Osteocyte (in vitro differentiated cells): Measurements from ENCODE around the gene PRR29. TPM values are rescaled to one million over a fixed set of nuclear protein-coding genes. Genes with fewer than 3 reads are reported as not detected.
"Not testable (repeated sequence)": the region's sequence is repeated elsewhere in the genome, so short reads cannot be mapped to it uniquely, and the experiment has no call there.

Experiments used
- DNase-seq: peaks from one replicate; pipeline ENCODE4 v3.0.0; 2021; ENCODE audit warnings: mixed read lengths; ENCODE audit not compliant: unreplicated experiment; ENCODE audit errors: extremely low spot score
- H3K27ac Mint-ChIP-seq: one replicate; pipeline ENCODE4 v1.8.0; 2021; ENCODE audit warnings: mild to moderate bottlenecking, mixed read lengths; ENCODE audit not compliant: unreplicated experiment
- H3K27me3 Mint-ChIP-seq: one replicate; pipeline ENCODE4 v1.8.0; 2021; ENCODE audit warnings: mixed read lengths; ENCODE audit not compliant: unreplicated experiment
- H3K36me3 Mint-ChIP-seq: one replicate; pipeline ENCODE4 v1.8.0; 2021; ENCODE audit warnings: mixed read lengths; ENCODE audit not compliant: unreplicated experiment
- H3K4me1 Mint-ChIP-seq: one replicate; pipeline ENCODE4 v1.8.0; 2021; ENCODE audit warnings: mixed read lengths; ENCODE audit not compliant: unreplicated experiment
- H3K4me3 Mint-ChIP-seq: one replicate; pipeline ENCODE4 v1.8.0; 2021; ENCODE audit warnings: mild to moderate bottlenecking, moderate library complexity, mixed read lengths; ENCODE audit not compliant: unreplicated experiment
- H3K9me3 Mint-ChIP-seq: one replicate; pipeline ENCODE4 v1.8.0; 2021; ENCODE audit warnings: mixed read lengths; ENCODE audit not compliant: unreplicated experiment
- total RNA-seq: library from RNA; stranded (reverse); gene quantifications from 2 replicates; pipeline ENCODE4 v1.2.1, GENCODE V29; 2021
- TF ChIP-seq, protein P1 (sequence below): fragments of 200-600 bp; sonication (generic); IDR thresholded peaks from 2 replicates; pipeline ENCODE4 v1.5.0; 2021; ENCODE audit warnings: antibody characterized with exemption, mild to moderate bottlenecking, moderate library complexity

Gene PRR29
- total RNA-seq, 1 donor from 2014 or later: not detected

DNA sequence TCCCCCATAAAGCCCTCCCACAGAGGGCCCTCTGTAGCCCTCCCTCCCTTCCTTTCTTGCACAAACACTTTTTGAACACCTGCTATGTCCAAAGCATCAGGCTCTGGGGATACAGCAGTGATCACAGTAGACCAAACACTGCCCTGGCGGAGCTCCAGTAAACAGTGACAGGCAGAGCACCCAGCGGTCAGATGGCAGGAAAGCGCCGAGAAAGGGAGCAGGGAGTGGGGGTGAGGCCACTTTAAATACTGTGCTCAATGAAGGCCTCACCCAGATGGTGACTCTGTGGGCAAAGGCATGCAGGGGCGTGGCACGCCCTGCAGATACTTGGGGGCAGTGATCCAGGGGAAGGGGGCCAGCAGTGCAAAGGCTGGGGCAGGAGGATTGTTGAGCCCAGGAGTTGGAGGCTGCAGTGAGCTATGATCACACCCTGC lies 7.6 kb downstream of the PRR29 start:
- H3K27ac Mint-ChIP-seq: no peak overlapping the region
- H3K4me1 Mint-ChIP-seq: peaks cover 10% of the 10 kb centered on the region
- H3K27me3 Mint-ChIP-seq: peaks cover 9% of the 10 kb centered on the region
- no peak overlapping the region for H3K4me3 Mint-ChIP-seq
- TF ChIP-seq, protein P1, sequence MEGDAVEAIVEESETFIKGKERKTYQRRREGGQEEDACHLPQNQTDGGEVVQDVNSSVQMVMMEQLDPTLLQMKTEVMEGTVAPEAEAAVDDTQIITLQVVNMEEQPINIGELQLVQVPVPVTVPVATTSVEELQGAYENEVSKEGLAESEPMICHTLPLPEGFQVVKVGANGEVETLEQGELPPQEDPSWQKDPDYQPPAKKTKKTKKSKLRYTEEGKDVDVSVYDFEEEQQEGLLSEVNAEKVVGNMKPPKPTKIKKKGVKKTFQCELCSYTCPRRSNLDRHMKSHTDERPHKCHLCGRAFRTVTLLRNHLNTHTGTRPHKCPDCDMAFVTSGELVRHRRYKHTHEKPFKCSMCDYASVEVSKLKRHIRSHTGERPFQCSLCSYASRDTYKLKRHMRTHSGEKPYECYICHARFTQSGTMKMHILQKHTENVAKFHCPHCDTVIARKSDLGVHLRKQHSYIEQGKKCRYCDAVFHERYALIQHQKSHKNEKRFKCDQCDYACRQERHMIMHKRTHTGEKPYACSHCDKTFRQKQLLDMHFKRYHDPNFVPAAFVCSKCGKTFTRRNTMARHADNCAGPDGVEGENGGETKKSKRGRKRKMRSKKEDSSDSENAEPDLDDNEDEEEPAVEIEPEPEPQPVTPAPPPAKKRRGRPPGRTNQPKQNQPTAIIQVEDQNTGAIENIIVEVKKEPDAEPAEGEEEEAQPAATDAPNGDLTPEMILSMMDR: no peak
- DNase-seq: no peak
- no peaks in the 10 kb centered on the region for H3K9me3 Mint-ChIP-seq
- H3K36me3 Mint-ChIP-seq: no peaks in the 10 kb centered on the region

DNA sequence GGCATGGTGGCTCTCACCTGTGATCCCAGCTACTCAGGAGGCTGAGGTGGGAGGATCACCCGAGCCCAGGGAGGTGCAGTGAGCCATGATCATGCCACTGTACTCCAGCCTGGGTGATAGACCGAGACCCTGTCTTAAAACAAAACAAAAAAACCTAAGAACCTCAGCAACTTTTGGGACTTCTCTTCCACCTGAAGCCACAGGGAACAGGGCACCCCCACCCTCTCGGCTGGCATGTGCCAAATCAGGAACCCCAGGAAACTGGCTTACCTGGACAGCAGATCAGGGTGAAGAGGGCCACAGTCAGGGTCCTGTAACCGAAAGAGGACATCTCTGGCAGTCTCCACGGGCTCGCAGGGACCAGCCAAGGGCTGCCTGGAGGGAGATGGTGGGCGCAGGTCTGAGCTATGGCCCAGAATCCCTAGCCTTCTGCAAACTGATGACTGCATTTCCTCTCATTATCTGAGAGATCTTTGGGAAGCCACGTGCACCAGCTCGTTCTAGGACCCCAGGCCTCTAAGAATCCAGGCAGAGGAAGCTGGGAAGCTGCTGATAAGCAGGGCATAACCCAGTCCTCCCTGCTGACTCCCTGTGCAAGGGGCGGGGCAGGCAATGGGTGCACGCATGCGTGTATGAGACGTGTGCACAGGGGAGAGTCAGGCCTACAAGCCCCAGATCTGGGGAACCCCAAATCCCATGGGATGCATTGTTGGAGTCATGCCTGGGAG lies 8.4 kb downstream of the PRR29 start:
- TF ChIP-seq, protein P1: no peak
- no peak for DNase-seq
- Mint-ChIP-seq H3K27me3 (peaks cover 17% of the 10 kb centered on the region), H3K36me3 (no peaks in the 10 kb centered on the region), H3K9me3 (no peaks in the 10 kb centered on the region), H3K27ac (no peak overlapping the region), H3K4me1 (peaks cover 10% of the 10 kb centered on the region), H3K4me3 (no peak overlapping the region)

DNA sequence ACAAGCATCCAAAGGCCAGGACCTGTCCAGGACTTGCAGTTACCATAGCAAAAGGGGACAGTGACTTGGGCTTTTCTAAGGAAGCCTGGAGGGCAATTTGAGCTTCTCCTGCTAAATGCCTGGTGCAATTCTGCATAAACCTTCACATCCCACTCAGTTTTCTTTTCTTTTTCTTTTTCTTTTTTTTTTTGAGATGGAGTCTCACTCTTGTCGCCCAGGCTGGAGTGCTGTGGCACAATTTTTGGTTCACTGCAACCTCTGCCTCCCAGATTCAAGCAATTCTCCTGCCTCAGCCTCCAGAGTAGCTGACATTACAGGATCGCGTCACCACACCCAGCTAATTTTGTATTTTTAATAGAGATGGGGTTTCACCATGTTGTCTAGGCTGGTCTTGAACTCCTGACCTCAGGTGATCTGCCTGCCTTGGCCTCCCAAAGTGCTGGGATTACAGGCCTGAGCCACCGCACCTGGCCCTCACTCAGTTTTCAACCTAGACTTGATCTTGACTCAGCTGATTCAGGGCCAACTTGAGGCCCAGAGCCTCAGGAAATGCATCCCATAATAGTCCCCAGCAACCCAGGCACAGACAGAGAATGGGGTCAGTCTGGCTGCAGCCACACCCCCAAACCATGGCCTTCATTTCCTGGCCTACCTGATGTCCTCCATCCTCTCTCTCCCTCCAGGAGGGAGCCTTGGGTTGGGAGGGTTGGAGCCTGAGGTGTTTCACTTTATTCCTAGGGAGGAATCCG lies 9.1 kb downstream of the PRR29 start:
- not testable (repeated sequence) for H3K4me1 Mint-ChIP-seq, H3K36me3 Mint-ChIP-seq, H3K9me3 Mint-ChIP-seq, H3K4me3 Mint-ChIP-seq, DNase-seq, H3K27ac Mint-ChIP-seq
- peaks cover 21% of the 10 kb centered on the region for H3K27me3 Mint-ChIP-seq

DNA sequence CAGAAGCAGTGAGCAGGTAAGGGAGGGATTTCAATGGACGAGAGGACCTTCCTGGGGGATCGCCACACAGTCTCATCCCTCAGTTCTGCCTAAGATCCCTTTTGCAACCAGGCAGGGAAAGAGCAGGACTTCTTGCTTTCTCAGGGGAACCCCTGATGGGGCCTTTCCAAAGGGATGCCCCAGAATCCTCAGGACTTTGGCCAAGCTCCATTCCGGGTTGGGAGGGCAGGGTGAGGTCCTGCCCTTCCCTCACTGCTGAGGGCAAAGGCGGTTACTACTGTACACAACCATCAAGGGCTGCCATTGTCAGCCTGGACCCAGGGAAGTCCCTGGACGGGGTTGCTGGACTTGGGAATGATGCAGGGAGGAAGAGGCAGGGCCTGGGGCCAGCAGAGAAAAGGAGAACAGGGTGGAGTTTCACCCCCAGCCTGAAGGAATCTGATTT lies 9.7 kb downstream of the PRR29 start:
- Mint-ChIP-seq H3K27ac (no peak overlapping the region), H3K9me3 (no peaks in the 10 kb centered on the region), H3K27me3 (peaks cover 21% of the 10 kb centered on the region), H3K4me3 (no peak overlapping the region), H3K4me1 (peaks cover 10% of the 10 kb centered on the region), H3K36me3 (no peaks in the 10 kb centered on the region)
- TF ChIP-seq, protein P1: no peak
- no peak for DNase-seq

DNA sequence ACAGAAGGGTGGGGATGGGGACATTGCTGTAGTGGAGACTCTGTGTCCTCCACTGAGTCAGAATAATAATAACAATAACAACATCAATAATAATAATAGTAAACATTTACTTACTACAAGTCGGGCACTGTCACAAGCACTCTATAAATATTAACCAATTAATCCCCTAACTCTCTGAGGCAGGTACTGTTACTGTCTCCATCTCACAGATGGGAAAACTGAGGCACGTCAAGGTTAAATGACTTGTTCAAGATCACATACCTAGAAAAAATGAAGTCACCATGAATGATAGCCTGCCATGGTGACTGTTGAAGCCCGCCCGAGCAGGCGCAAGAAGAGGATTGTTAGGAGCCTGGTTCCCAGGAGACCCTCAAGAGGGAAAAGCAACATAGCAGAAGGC lies 10.2 kb downstream of the PRR29 start:
- Mint-ChIP-seq H3K27me3 (peaks cover 24% of the 10 kb centered on the region), H3K27ac (no peak overlapping the region), H3K4me3 (no peak overlapping the region), H3K4me1 (peaks cover 10% of the 10 kb centered on the region), H3K36me3 (no peaks in the 10 kb centered on the region), H3K9me3 (no peaks in the 10 kb centered on the region)
- TF ChIP-seq, protein P1: no peak
- DNase-seq: no peak
